GM19238 (cell line): ENCODE results near the gene FHOD3.

Experiments used
- DNase-seq: peaks from one replicate; pipeline ENCODE4 v3.0.0; 2011; ENCODE audit warnings: low spot score; ENCODE audit not compliant: insufficient read length

FHOD3 gene

DNA sequence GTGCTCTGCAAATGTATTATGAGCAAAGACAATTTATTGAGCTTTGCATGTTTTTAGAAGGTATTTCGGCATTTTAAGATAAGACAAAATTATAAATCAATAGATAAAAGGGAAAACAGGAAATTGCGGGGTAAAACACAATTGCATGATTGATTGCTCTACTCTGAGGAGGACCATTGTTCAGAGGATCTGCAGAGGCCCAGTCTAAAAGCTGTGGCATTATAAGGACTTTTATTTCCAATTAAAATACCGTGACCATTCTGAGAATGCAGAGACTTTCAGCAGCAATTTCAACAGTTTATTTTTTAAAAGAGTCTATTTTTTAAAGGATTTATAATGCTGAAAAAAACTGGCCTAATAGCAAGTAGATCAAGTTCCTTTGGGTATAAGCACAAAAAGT, 469.3 kb downstream of the FHOD3 start:
- DNase-seq, result no peak

DNA sequence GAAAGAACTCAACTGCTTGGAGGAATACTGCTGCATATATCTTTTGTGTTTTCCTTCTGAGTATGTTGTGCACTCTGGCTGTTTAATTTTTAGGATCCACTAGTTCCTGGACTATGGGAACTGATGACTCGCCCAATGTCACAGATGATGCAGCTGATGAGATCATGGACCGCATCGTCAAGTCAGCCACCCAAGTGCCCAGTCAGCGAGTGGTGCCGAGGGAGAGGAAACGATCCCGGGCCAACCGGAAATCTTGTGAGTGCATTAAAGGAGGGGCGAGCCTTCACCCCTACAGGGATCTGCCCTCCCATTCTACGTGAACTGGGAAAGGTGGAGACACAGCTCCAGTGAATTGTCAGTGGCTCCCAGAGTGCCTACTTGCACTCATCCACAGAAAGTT, 471.7 kb downstream of the FHOD3 start:
- DNase-seq, result no peak

DNA sequence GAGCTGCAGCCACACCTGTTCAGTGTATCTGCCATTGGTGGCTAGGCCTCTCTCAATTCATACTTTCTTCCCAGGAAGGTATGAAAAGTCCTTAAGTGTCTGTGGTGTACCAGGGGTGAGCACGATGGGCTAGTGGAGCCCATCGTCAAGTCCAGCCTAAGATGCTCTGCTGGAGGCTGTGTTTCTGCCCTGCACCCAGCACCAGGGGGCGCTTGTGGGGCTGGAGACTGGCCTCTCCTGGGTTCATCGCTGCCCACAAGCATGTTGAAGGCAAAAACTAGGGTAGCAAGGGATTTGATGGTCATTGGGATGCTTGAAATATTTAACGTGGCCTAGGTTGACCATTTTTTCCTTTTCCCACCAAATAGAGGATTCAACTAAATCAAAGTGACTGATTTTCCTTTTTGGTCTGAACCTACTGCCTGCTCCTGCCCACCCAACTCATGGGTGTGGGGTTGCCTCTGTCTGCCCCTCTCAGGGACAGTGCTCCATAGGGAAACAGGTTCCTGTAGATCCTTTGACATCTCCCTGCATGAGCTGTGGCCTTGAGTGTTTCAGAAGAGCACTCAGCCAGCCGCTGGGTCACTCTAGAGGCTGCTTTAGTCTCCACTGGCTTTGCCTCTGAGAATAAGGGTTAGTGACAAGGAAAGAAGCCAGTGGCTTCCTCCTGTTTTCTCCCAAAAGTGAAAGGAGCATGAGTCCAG, 472.2 kb downstream of the FHOD3 start:
- no peak for DNase-seq

DNA sequence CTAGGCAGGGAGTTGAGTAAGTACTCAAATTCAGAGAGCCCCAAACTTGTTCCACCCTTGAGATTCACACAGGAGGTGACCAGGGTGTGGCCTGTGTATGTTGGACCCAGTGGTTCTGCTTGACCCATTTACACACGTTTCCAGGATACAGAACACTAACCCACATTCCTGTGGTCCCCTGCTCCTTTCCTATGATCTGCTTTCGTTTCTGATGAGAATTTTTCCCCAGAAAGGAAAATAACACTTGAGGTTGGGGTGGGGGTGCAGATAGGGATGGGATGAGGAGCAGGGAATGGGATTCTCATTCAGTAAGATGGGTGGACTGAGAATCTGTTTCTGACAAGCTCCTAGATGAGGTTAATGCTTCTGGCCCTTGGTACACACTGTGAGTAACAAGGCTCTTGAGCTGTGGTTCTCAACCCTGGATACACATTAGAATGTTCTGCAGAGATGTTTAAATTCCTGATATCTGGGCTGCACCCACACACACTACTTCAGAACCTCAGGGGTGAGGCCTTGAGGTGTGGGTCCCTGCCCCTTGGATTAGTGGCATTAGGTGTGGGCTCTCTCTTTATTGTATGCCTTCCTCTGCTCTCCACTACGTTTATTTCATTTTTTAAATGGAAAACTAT, 472.9 kb downstream of the FHOD3 start:
- no peak for DNase-seq

DNA sequence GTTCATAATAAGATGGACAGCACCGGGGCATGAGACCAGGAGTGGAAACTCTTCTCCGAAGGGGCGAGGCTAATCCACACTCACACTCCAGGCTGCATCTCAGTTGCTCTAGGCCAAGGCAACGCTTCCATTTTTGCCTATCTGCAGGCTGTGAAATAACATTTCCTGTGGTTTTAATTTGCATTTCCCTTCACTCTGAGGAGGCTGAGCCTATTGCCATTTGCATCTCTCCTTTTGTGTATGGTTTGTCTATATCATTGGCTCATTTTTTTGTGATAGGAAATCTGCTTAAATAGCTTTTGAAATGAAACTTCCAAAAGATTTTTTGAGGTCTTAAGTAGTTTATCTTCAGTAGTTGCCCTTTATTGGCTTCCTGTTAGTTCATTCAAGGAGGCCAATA, 473.7 kb downstream of the FHOD3 start:
- DNase-seq, result no peak

DNA sequence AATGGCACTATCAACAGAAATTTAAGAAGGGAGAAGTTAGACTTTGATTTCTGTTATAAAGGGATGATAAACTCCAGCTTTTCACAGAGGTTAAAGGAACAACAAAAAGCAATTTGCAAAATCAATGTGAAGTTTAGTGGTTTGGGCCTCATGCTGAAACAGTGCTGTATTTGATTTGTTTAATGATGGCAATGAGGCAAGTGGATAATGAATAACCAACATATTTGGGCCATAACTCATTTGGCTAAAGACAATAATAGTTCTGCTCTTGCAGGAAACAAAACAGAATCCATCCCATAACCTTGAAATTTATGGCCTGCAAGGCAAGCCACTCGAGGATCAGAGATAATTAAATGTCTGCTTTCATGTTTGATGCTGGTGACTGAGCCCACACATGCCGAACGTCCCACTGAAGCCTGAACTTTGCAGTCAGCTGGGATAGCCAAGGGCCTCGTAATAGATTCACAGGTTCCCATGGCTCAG, 474.8 kb downstream of the FHOD3 start:
- no peak for DNase-seq

DNA sequence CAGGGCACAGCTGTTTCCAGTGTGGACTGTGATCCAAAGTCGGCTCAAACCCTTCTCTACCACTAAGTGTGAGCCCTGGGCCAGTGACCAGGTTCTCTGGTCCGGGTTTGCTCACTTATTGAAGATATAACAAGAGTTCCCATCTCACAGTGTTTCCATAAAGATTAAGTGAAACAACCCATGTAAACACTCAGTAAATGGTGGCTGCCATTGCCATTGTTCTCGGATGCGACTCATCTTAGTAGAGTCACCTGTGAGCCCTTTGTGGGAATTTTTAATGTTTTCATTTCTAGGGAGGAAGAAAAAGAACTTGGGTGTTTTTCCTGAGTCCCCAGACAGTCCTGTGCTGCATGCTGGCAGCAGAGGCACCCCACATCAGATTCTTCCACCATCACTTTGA, 477.9 kb downstream of the FHOD3 start:
- DNase-seq, result no peak

DNA sequence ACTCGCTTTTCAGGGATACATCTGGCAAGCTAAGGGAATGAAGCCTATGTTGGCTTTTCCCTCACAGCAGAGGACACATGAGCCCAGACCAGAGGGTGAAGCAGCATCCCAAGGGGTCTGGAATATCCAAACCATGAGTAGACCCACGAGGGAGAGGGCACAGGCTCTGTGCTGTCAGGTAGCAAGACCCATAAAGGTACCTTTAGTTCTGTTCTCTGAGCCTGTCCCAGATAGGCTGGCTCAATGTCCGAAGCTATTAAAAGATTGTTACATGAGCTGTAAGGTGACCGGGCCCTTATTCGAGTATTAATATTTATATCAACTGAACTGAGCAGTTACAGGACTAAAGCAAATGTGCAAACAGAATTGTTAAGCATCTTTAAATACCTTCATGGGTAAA, 479.1 kb downstream of the FHOD3 start:
- no peak for DNase-seq

DNA sequence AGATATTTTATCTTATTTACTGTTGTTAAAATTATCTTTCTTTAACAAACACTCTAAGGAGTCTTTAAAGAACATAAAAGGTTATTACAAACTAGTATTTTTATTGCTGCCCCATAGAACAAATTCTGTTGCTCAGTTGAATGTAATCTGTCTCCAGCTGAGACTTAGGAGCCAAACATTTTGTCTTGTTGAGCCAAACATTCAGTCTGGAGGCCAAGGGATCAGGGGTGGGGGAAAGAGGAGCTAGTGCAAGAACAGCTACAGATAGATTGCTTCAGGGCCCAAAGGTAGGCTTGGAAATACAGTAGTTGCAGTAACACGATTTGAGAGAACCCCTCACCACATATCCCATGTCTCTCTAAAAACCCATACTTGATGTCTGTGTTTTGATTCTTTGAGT, 480.1 kb downstream of the FHOD3 start:
- DNase-seq, result no peak

DNA sequence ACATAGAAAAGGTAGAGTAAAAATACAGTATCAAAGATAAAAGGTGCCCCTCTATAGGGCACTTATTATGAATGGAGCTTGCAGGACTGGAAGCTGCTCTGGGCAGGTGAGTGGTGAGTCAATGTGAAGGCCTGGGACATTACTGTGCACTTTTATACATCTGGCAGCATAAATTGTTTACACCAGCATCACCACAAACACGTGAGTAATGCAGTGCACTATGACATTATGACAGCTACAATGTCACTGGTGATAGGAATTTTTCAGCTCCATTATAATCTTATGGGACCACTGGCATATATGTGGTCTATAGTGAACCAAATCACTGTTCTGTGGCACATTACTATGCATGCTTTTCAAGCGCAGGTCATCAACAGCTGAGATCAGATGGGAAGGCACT, 483.2 kb downstream of the FHOD3 start:
- no peak for DNase-seq

DNA sequence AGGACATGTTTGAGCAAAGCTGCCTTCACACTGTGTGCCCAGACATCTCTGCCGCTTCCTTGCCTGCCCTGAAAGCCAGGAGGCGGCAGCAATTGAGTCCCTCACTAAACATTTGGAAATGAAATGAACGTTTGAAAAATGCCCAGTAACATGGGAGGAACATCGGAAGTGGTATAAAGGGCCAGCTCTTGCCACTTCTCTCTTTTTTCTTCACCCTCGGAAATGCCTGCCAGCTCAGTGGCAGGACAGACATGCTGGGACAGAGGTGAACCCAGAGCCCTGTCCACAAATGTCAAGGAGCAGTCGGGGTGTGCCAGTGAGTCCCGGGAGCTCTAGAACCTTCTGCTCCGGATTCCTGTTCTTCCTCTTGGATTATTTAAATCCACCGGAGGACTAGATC, 485.2 kb downstream of the FHOD3 start:
- DNase-seq, result no peak

DNA sequence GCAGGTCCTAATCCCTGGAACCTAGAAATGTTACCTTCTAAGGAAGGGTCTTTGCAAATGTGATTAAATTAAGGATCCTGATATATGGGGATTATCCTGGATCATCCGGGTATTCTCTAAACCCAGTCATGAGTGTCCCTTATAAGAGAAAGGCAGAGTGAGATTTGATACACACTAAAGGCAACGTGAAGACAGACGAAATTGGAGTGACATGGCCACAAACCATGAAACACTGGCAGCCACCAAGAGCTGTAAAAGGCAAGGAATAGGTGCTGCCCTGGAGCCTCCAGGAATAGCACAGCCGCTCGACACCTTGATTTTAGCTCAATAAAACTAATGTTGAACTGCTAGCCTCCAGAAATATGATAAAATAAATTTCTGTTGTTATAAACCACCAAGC, 486.3 kb downstream of the FHOD3 start:
- DNase-seq, result no peak

DNA sequence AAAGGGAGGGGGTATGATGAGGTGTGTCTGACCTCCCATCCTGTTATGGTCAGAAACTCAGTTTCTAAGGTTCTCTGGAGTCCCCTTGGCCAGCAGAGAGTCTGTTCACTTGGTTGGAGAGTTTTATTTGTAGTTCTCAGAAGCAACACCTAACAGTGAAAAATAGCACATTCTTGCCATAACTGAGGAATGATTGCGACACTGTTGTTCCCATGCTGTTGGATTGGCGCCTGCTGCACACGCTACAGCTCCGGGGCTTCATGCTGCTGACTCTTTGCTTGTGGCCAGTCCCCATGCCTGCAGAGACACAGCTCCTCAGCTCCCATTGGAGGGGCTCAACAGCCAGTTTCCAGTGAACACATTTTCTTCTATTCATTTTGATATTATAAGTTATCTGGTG, 489.2 kb downstream of the FHOD3 start:
- no peak for DNase-seq

DNA sequence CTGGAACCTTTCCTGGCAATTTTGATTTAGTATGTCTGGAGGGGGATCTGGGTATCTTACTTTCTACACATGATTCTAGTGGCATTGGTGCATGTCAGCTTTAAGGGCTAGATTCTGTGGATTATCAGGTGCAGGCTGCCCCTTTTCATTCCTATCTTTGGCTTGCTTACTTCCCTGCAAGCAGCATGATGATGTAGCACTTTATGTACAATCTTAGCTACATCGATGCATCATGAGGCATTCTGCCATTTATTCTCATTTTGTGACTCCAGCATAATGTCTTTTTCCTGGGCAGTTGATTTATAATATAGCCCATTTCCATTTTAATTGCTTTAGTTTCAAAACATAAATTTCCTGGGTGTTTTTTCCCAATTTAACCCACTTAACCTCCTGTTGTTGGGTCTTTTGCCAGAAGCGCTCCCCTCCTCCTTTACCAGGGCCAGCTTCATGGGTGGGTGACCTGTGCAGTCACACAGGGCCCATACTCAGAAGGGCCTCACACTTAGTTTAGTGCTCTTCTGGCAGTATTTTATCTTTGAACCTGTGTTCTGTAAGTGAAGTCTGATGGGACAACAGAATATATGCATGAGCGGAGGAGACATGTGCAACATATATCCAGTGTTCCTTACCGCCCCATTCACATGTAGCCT, 495.2 kb downstream of the FHOD3 start:
- DNase-seq, result no peak

DNA sequence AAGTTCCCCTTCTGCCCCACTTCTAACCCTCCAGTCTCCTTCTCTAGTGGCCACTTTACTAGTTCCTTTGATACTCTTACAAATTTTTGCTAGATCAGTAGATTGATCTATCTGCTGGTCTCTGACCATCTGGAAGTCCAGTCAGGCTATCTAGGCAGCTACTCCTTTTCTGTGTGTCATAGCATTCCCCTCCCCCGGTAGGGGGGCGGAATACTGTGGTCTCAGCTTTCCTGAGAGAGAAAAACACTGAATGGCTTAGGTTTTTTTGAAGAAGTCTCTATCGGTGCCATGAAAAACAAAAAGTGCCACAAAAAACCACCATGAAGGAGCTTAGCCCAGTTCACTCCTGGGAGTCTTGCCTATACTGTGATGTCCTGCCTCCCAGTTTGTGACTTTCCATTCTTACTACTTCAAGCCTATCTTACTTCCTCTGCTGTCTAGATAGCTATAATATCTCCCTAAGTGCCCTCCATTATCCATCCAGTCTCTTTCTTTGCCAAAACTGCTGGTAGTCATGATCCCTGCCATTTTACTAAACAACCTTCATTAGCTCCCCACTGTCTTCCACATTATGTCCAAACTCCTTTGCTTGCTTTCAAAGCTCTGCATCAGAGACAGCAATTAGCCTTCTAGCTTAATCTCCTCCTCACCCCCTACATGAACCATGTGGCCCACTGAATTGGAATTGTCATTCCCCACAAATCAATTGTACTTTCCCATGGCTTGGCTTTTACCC, 501.4 kb downstream of the FHOD3 start:
- DNase-seq, result no peak

DNA sequence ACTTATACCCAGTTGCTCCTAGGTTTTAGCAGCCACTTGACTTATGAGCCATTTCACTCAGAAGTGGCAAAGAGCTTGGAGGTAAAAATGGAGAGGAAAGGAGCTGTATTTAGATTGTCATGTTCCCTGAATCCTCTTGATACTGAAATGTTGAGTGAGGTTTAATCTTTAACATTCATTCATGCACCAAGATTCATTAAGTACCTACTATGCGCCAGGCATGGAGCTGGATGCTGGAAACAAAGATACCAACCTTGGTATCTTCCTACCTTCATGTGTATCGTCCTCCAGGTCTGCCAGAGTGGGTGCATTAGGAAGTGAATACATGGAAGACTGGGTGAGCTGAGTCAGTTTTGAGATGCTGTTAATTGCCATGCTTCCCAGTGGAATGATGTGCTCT, 507.6 kb downstream of the FHOD3 start:
- no peak for DNase-seq

DNA sequence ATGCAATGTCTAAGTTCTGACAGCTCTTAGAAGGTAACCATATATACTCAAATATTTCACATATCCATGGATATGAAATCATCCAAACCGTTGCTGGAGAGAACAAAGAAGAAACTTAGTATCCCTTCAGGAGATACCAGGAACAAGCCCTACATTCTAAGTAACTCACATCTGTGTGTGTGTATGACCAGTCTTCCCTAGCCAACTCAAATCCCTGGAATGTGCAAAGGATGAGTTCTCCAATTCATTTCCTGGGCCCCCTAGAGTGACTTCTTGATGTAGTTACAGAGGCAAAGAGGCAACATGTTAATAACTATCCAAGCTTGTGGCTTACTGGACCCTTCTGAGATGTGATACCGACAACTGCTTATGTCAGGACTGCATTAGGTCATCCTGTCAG, 511.2 kb downstream of the FHOD3 start:
- no peak for DNase-seq

DNA sequence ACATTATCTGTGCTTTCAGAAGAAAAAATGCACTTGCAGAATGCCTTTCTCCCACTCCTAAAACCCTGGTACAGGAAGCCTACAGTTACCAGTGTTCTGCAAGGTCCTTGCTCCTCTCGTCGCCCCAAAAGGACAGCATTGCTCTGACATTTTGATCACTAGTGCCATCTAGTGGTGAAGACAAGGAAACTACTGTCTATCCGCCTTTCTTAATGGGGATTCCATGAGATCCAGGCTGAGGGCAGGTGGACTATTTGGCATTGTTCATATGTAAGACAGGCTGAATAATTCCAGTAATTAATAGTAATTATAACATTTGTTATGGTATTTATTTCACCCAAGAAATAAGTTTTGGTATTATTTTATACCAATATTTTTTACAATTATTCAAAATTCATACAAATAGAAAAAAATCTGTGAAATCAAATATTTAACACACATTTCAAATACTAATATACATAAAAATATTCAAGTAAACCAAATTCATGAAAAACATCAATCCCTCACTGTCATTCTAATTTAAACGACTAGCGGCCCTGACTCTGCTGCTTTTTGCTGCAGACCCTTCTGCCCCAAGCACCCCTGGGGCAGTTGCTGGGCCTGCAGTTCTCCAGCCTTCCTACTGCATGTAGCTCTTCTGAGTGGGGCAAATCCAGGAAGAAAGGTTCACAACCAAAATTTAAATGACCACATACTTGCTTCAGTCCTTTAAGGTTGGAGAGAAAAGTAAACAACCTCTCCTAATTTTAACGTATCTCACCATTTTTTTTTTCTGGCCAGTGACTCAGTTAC, 512.3 kb downstream of the FHOD3 start:
- peak; percentile 63 for DNase-seq

DNA sequence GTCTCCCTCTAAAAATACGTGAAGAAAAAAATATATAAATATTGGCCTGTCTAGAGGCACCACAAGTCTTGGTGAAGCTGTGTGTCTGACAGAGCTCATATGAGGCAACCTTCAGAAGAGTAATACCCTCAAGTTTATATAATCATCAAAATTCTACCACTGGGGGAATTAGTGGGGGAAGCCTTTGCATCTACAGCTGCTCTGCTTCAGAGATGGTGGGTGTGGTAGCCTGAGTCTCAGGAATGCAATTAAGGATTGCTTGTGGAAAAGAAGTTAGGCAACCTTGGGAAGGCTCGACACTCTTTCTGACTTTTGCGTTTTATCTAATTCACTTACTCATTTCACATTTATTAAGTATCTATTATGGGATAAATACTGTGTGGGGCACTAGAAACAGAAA, 513.9 kb downstream of the FHOD3 start:
- no peak for DNase-seq

DNA sequence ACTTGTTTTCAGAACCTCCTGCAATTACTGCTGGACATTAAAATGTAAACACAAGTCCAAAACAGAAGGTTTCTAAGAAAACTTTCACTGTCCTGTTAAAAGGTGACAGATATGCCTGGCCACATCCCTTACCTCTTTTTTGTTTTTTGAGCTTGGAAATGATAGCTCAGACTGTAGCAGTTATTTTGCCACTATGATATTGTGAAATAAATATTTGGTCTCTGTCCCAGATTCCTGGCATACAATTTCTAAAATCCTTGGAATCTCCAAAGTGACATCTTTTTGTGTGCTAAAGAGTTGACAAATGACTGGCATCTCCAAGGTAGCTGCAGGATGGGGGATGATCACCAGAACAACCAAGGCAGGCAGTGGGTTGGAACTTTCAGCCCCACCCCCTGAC, 514.4 kb downstream of the FHOD3 start:
- no peak for DNase-seq

DNA sequence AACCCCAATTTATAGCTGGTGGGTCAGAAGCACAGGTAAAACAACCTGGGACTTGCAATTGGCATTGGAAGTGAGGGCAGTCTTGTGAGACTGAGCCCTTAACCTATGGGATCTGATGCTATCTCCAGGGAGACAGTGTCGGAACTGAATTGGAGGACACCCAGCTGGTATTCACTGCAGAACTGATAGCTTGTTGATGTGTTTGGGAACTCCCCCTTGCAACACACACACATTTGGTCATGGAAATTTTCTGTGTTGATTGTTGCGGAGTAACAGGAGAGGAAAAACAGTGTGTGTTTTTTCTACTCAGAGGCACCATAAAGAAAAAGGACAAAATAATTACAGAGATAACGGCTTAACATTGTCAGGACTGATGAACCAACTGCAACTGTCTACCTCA, 515.2 kb downstream of the FHOD3 start:
- DNase-seq, result no peak
